ENCODE results near the gene MAFG.
A peak's percentile ranks its signal among the peaks of the same experiment; 100 is the strongest.

DNA sequence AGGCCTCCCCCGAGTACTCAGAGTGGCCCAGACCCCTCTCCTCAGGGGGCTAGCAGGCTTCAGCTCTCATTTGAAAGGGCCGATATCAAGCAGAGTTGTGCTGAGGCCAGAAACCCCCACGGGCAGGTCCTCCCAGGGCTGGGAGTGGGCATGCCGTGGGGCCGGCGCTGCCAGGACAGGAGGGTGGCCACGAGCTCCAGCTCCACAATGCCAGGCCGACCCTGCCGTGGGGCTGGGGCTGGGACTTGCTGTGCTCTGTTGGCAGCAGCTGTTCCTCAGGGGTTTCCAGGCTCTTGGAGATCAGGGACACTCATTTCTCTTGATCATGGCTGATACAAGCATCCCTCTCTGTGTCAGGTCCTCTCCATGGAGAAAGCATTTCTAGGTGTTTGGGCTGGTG lies 28.6 kb downstream of the MAFG start:
- TF ChIP-seq POLR2A (IDR thresholded peaks at IDR 0.05) (no peak), POLR2AphosphoS5 (IDR thresholded peaks at IDR 0.05) (peak in 1 of 3 donors; percentile 13)
- TF ChIP-seq, protein P1, sequence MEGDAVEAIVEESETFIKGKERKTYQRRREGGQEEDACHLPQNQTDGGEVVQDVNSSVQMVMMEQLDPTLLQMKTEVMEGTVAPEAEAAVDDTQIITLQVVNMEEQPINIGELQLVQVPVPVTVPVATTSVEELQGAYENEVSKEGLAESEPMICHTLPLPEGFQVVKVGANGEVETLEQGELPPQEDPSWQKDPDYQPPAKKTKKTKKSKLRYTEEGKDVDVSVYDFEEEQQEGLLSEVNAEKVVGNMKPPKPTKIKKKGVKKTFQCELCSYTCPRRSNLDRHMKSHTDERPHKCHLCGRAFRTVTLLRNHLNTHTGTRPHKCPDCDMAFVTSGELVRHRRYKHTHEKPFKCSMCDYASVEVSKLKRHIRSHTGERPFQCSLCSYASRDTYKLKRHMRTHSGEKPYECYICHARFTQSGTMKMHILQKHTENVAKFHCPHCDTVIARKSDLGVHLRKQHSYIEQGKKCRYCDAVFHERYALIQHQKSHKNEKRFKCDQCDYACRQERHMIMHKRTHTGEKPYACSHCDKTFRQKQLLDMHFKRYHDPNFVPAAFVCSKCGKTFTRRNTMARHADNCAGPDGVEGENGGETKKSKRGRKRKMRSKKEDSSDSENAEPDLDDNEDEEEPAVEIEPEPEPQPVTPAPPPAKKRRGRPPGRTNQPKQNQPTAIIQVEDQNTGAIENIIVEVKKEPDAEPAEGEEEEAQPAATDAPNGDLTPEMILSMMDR (IDR thresholded peaks at IDR 0.05 in 8 of 11, conservative IDR thresholded peaks at IDR 0.05 in 3 of 11) = no peak
